ENCODE results near the gene AFG3L2. TPM values are rescaled to one million over a fixed set of nuclear protein-coding genes. Genes with fewer than 3 reads are reported as not detected.
A peak's percentile ranks its signal among the peaks of the same experiment; 100 is the strongest.

The AFG3L2 gene
- total and polyA plus RNA-seq, 2 of the 13 experiments (the other 11 are each of a cell fraction or from before 2014, with no cell fraction given), result 28.6 to 86.9 TPM

DNA sequence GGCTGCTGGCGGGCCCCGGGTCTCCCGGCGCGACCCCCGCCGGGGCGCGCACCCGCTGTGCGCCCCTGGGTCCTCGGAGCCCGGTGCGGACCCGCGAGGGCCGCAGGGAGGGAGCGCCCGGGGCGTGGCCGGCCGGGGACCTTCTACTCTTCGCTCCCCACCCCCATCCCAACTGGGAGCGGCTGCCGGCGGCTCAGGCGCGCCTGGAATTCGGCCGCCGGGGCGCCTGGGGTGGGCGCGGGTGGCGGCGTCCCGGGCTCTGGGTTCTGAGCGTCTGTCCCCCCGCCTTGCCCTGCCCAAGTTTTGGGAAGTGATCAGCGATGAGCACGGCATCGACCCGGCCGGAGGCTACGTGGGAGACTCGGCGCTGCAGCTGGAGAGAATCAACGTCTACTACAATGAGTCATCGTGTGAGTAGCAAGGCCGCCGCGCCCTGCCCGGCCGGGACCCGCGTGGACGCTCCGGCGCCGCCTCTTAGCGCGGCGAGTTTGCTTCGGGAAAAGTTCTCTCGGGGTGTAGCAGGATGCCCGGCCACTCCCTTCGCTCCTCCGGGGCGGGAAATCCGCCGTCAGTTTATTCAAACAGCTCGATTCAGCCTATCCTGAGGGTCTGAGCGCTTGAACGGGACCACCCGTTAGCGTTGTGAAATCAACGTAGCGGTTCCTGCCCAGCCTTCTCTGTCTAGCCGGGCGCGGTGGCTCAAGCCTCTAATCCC is 68.5 kb downstream of the AFG3L2 start:
- H3K27ac ChIP-seq (ENCODE audit: extremely low read length, insufficient read depth, low read length), result no peak overlapping the region
- ATAC-seq, result peak; percentile 62
- FAIRE-seq, result no peak
- TF ChIP-seq, protein P1, sequence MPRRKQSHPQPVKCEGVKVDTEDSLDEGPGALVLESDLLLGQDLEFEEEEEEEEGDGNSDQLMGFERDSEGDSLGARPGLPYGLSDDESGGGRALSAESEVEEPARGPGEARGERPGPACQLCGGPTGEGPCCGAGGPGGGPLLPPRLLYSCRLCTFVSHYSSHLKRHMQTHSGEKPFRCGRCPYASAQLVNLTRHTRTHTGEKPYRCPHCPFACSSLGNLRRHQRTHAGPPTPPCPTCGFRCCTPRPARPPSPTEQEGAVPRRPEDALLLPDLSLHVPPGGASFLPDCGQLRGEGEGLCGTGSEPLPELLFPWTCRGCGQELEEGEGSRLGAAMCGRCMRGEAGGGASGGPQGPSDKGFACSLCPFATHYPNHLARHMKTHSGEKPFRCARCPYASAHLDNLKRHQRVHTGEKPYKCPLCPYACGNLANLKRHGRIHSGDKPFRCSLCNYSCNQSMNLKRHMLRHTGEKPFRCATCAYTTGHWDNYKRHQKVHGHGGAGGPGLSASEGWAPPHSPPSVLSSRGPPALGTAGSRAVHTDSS (CRISPR knock-in tag; conservative IDR thresholded peaks at IDR 0.05), result no peak
- TF ChIP-seq ZNF207 (IDR thresholded peaks at IDR 0.05; ENCODE audit: borderline replicate concordance) (no peak), MBNL3 (CRISPR knock-in tag; conservative IDR thresholded peaks at IDR 0.05) (no peak), ZNF878 (CRISPR knock-in tag; IDR thresholded peaks at IDR 0.05) (0 out of 2 replicates have a peak, but pooled peaks have one; percentile 32), KLF9 (CRISPR knock-in tag; IDR thresholded peaks at IDR 0.05; ENCODE audit: low read depth) (no peak), ZNF230 (CRISPR knock-in tag; IDR thresholded peaks at IDR 0.05) (no peak), ZNF296 (CRISPR knock-in tag; conservative IDR thresholded peaks at IDR 0.05) (no peak), PCBP1 (IDR thresholded peaks at IDR 0.05; ENCODE audit: borderline replicate concordance, low read depth, low read length) (no peak), ZFP41 (CRISPR knock-in tag; IDR thresholded peaks at IDR 0.05; ENCODE audit: borderline replicate concordance) (no peak), CEBPB (IDR thresholded peaks at IDR 0.05; ENCODE audit: borderline replicate concordance, low read depth, low read length) (peak; percentile 27; the same call in 1 of the 2 replicates), CCDC6 (CRISPR knock-in tag; IDR thresholded peaks at IDR 0.05) (no peak), ZNF260 (CRISPR knock-in tag; IDR thresholded peaks at IDR 0.05; ENCODE audit: borderline replicate concordance, low read depth) (no peak), ZNF556 (CRISPR knock-in tag; IDR thresholded peaks at IDR 0.05; ENCODE audit: borderline replicate concordance) (no peak), ZSCAN20 (CRISPR knock-in tag; IDR thresholded peaks at IDR 0.05; ENCODE audit: borderline replicate concordance) (no peak), ZNF331 (CRISPR knock-in tag; IDR thresholded peaks at IDR 0.05) (no peak), ZNF607 (CRISPR knock-in tag; IDR thresholded peaks at IDR 0.05; ENCODE audit: borderline replicate concordance) (no peak), MIXL1 (CRISPR knock-in tag; IDR thresholded peaks at IDR 0.05) (no peak)
- TF ChIP-seq, protein P2, sequence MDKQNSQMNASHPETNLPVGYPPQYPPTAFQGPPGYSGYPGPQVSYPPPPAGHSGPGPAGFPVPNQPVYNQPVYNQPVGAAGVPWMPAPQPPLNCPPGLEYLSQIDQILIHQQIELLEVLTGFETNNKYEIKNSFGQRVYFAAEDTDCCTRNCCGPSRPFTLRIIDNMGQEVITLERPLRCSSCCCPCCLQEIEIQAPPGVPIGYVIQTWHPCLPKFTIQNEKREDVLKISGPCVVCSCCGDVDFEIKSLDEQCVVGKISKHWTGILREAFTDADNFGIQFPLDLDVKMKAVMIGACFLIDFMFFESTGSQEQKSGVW (CRISPR knock-in tag; IDR thresholded peaks at IDR 0.05; ENCODE audit: borderline replicate concordance), result no peak
- TF ChIP-seq, protein P3, sequence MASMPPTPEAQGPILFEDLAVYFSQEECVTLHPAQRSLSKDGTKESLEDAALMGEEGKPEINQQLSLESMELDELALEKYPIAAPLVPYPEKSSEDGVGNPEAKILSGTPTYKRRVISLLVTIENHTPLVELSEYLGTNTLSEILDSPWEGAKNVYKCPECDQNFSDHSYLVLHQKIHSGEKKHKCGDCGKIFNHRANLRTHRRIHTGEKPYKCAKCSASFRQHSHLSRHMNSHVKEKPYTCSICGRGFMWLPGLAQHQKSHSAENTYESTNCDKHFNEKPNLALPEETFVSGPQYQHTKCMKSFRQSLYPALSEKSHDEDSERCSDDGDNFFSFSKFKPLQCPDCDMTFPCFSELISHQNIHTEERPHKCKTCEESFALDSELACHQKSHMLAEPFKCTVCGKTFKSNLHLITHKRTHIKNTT (CRISPR knock-in tag; IDR thresholded peaks at IDR 0.05), result no peak
- TF ChIP-seq, protein P4, sequence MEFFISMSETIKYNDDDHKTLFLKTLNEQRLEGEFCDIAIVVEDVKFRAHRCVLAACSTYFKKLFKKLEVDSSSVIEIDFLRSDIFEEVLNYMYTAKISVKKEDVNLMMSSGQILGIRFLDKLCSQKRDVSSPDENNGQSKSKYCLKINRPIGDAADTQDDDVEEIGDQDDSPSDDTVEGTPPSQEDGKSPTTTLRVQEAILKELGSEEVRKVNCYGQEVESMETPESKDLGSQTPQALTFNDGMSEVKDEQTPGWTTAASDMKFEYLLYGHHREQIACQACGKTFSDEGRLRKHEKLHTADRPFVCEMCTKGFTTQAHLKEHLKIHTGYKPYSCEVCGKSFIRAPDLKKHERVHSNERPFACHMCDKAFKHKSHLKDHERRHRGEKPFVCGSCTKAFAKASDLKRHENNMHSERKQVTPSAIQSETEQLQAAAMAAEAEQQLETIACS (CRISPR knock-in tag; IDR thresholded peaks at IDR 0.05), result no peak

More for the DNA sequence above, 68.5 kb downstream of the AFG3L2 start:
- Histone ChIP-seq H3K9ac (ENCODE audit: insufficient read depth, low read depth, low read length) (peak overlapping the region; percentile 54), H4K20me1 (ENCODE audit: insufficient read depth, low read length) (no peaks in the 10 kb centered on the region), H3K79me2 (ENCODE audit: insufficient read depth, low read length) (no peaks in the 10 kb centered on the region), H3K4me3 (replicated peaks in 1 of 3; ENCODE audit: insufficient read depth in 1 of 3, low read depth in 2 of 3, low read length in 3 of 3) (peak overlapping the region; percentile 69 to 75 (median 70)), H3K9me3 (ENCODE audit: low read length) (no peaks in the 10 kb centered on the region), H3K4me1 (ENCODE audit: insufficient read depth, low read length) (peaks cover 38% of the 10 kb centered on the region), H3K36me3 (replicated peaks in 1 of 2; ENCODE audit: control insufficient read depth in 1 of 2, insufficient read depth in 2 of 2, low read length in 2 of 2) (0 out of 5 replicates have a peak, but pooled peaks cover 0 to 5% of the 10 kb centered on the region in 2 experiments), H3K4me2 (ENCODE audit: low read depth, low read length) (peak overlapping the region; percentile 88), H2AFZ (ENCODE audit: low read length) (no peak overlapping the region), H3K27me3 (ENCODE audit: control insufficient read depth in 1 of 2, insufficient read depth in 2 of 2, low read length in 2 of 2) (peaks cover 6 to 43% of the 10 kb centered on the region in 2 experiments)
- peak; percentile 29 for DNase-seq (ENCODE audit: low spot score)
- in situ Hi-C loops (cut with HindIII; ENCODE audit: extremely low pct_ligation_motif_present, low pct_unique_long_range_greater_than_20kb), result no loop called here
- POLR2A ChIA-PET, result interaction anchor here (3.1 kb wide), 1 partner anchor 30 kb away, joined by 7 read pairs; no protein-coding TSS in a partner anchor
- CTCF ChIA-PET (ENCODE audit: low intra/inter-chr PET ratio, low total read pairs), result interaction anchor here (1.5 kb wide), 1 partner anchor 37 kb away, joined by 5 read pairs; no protein-coding TSS in a partner anchor
- intact Hi-C loops (cut with micrococcal nuclease; ENCODE audit: unreplicated experiment), result loop anchor here (5.0 kb wide), 1 partner anchor 36 kb away; no protein-coding TSS in a partner anchor
- WGBS (ENCODE audit: low lambda C conversion rate), result 0% methylated on average over 13 of the region's 81 CpGs
- no TSS peak for BruUV-seq (replicated peaks)

Data from HepG2 (cell line).